ENCODE data around the gene NARS2.
A peak's percentile ranks its signal among the peaks of the same experiment; 100 is the strongest.
"Not testable (repeated sequence)": the region's sequence is repeated elsewhere in the genome, so short reads cannot be mapped to it uniquely, and the experiment has no call there.

The NARS2 gene

GRCh38 chr11:78570031-78570430 lies 4.6 kb downstream of the NARS2 start:
- Histone ChIP-seq H3K9me3 (replicated peaks in 1 of 11) (no peaks in the 10 kb centered on the region), H3K9ac (no peak overlapping the region), H3K4me3 (no peak overlapping the region), H3K4me2 (no peak overlapping the region; a peak in 1 of 22 replicates), H3K27me3 (no peaks in the 10 kb centered on the region), H3K36me3 (peaks cover 37 to 83% (median 62%) of the 10 kb centered on the region in 11 experiments), H3K4me1 (peaks cover 50 to 70% (median 59%) of the 10 kb centered on the region in 10 experiments), H3K27ac (no peak overlapping the region), H4K20me1 (no peaks in the 10 kb centered on the region)
- TF ChIP-seq Cebpa-rat (IDR thresholded peaks at IDR 0.05), result no peak

GRCh38 chr11:78567209-78567608 lies 7.5 kb downstream of the NARS2 start:
- Histone ChIP-seq H3K4me3 (peak overlapping the region in 1 of 10 experiments; percentile 3; a peak in 1 of 20 replicates), H3K36me3 (peaks cover 37 to 93% (median 65%) of the 10 kb centered on the region in 11 experiments), H3K27me3 (no peaks in the 10 kb centered on the region), H3K4me2 (peak overlapping the region; percentile 48 to 83 (median 61); a peak in 20 of 22 replicates), H4K20me1 (no peaks in the 10 kb centered on the region), H3K27ac (peak overlapping the region in 7 of 11 experiments; percentile 12 to 71 (median 40); a peak in 9 of 22 replicates), H3K9ac (0 out of 22 replicates have a peak overlapping the region, but pooled peaks of 3 of the 11 experiments have one; percentile 4 to 24 (median 16)), H3K9me3 (replicated peaks in 1 of 11) (no peaks in the 10 kb centered on the region), H3K4me1 (peaks cover 59 to 84% (median 68%) of the 10 kb centered on the region in 10 experiments)
- no peak for TF ChIP-seq Cebpa-rat (IDR thresholded peaks at IDR 0.05)

DNA sequence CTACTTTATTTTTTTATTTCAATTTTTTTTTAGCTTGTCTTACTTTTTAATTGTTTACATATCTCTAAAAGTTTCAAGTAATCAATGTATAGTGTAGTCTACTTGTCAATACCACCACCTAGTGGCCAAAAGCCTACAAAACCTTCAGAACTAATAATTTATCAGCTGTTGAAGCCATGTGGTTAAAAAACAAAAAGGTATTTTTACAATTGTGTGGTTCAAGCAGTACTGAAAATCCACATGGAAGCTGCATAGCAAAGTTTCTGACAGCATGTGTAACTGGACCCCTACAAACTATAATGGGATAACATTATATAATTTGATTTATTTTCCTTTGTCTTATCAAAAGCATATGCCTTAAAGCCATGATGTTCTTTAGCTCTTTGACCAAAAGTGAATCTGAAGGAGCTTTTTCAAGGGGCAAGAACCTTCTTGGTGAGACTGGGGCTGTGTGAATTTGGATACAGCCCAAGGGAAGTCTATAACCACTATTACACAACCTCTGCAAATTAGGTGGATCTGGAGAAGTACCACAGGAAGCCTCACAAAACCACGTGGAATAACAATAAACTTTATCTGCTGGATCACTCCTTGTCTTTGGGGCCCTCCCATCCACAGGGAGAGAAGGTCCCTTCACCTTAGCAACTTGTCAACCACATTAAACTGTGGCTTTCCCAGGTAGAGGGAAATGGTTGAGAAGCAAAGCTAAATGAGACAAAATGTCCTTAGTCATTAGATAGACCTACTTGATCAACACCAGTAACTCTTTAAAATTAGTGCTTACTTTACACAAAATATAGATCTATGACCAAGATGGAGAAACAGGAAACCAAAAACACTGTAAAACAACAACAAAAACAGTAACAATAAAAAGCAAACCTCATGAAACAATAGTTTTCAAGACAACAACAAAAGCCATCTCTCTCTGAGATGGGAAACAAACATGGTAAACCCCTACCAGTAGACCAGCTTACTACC lies 9.9 kb downstream of the NARS2 start:
- Histone ChIP-seq H4K20me1 (no peaks in the 10 kb centered on the region), H3K36me3 (peaks cover 19 to 76% (median 44%) of the 10 kb centered on the region in 11 experiments; a peak in 21 of 22 replicates), H3K4me1 (peaks cover 74 to 87% (median 81%) of the 10 kb centered on the region in 10 experiments), H3K4me2 (peak overlapping the region; percentile 51 to 90 (median 80)), H3K9me3 (replicated peaks in 1 of 11) (no peaks in the 10 kb centered on the region), H3K9ac (peak overlapping the region; percentile 31 to 74 (median 65); a peak in 21 of 22 replicates), H3K27ac (peak overlapping the region in 10 of 11 experiments; percentile 54 to 80 (median 70); a peak in 20 of 22 replicates), H3K27me3 (no peaks in the 10 kb centered on the region), H3K4me3 (peak overlapping the region in 6 of 10 experiments; percentile 12 to 39 (median 32); a peak in 8 of 20 replicates)
- peak in 6 of 11 experiments; percentile 12 to 61 (median 38); a peak in 6 of 22 replicates for TF ChIP-seq Cebpa-rat (IDR thresholded peaks at IDR 0.05)

DNA sequence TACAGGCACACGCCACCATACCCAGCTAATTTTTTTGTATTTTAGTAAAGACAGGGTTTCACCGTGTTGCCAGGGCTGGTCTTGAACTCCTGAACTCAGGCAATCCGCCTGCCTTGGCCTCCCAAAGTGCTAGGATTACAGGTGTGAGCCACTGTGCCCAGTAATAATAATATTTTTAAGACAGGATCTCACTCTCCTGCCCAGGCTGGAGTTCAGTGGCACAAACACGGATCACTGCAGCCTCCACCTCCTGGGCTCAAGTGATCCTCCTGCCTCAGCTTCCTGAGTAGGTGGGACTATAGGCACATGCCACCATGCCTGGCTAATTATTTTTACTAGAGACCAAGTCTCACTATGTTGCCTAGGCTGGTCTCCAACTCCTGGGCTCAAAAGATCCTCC lies 10.6 kb downstream of the NARS2 start:
- H3K9me3 ChIP-seq (replicated peaks in 1 of 11); H3K27me3 ChIP-seq; H4K20me1 ChIP-seq; H3K4me3 ChIP-seq: not testable (repeated sequence)
- peaks cover 81 to 94% (median 88%) of the 10 kb centered on the region in 10 experiments for H3K4me1 ChIP-seq
- H3K9ac ChIP-seq, result peak overlapping the region in 10 of 11 experiments; percentile 7 to 74 (median 64); a peak in 12 of 22 replicates
- H3K27ac ChIP-seq, result peak overlapping the region in 10 of 11 experiments; percentile 54 to 80 (median 70); a peak in 20 of 22 replicates
- H3K4me2 ChIP-seq, result peak overlapping the region in 10 of 11 experiments; percentile 46 to 90 (median 80); a peak in 19 of 22 replicates
- peaks cover 16 to 76% (median 44%) of the 10 kb centered on the region in 11 experiments; a peak in 21 of 22 replicates for H3K36me3 ChIP-seq

DNA sequence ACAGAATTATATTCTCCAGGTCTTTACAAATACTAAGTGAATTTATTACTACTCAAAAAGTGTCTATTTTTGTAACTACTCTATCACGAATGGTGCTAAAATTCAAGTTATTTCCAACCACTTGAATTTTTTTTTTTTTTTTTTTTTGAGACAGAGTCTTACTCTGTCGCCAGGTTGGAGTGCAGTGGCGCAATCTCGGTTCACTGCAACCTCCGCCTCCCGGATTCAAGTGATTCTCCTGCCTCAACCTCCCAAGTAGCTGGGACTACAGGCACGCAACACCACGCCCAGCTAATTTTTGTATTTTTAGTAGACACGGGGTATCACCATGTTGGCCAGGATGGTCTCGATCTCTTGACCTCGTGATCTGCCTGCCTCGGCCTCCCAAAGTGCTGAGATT lies 11.6 kb downstream of the NARS2 start:
- Histone ChIP-seq H3K4me2 (peak overlapping the region; percentile 32 to 93 (median 82); a peak in 19 of 22 replicates), H3K4me1 (peaks cover 79 to 93% (median 86%) of the 10 kb centered on the region in 10 experiments), H3K9ac (peak overlapping the region in 6 of 11 experiments; percentile 3 to 85 (median 16); a peak in 7 of 22 replicates), H3K27ac (peak overlapping the region in 10 of 11 experiments; percentile 77 to 99 (median 92); a peak in 20 of 22 replicates), H3K36me3 (peaks cover 11 to 76% (median 47%) of the 10 kb centered on the region in 11 experiments; a peak in 21 of 22 replicates)
- not testable (repeated sequence) for H3K27me3 ChIP-seq; H3K9me3 ChIP-seq (replicated peaks in 1 of 11); H4K20me1 ChIP-seq; H3K4me3 ChIP-seq

DNA sequence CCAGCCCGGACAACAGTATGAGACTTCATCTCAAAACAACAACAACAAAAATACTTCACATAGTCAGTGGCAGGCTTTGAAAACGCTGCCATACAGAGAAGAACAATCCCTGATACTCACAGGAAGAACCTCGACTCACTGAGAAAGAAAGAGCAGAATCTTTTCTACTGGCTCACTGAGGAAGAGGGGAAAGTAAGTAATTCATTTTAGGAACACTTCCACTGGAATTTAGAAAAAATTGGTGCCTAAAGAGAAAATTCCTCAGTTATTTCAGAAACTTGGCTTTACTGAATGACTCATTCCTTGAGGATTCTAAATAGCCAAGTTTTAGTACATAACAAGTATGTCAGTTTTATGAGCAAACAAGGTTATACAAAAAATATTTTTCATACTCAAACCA lies 12.3 kb downstream of the NARS2 start:
- Histone ChIP-seq H3K4me2 (peak overlapping the region; percentile 71 to 93 (median 82)), H3K27ac (peak overlapping the region; percentile 76 to 99 (median 90)), H4K20me1 (no peaks in the 10 kb centered on the region), H3K4me1 (peaks cover 72 to 86% (median 80%) of the 10 kb centered on the region in 10 experiments), H3K9me3 (replicated peaks in 1 of 11) (no peaks in the 10 kb centered on the region), H3K9ac (peak overlapping the region; percentile 72 to 86 (median 80)), H3K27me3 (no peaks in the 10 kb centered on the region), H3K4me3 (peak overlapping the region in 1 of 10 experiments; percentile 10; a peak in 1 of 20 replicates), H3K36me3 (peaks cover 8 to 76% (median 47%) of the 10 kb centered on the region in 11 experiments)
- no peak for TF ChIP-seq Cebpa-rat (IDR thresholded peaks at IDR 0.05)

GRCh38 chr11:78560826-78561484 lies 13.7 kb downstream of the NARS2 start:
- TF ChIP-seq Cebpa-rat (IDR thresholded peaks at IDR 0.05), result 0 out of 22 replicates have a peak, but pooled peaks of 1 of the 11 experiments have one; percentile 23
- no peaks in the 10 kb centered on the region for H3K27me3 ChIP-seq
- peak overlapping the region; percentile 6 to 48 (median 30); a peak in 13 of 20 replicates for H3K4me3 ChIP-seq
- H4K20me1 ChIP-seq, result no peaks in the 10 kb centered on the region
- H3K4me2 ChIP-seq, result peak overlapping the region; percentile 71 to 93 (median 82)
- 0 out of 22 replicates have a peak, but pooled peaks cover 0 to 4% (median 0%) of the 10 kb centered on the region in 11 experiments for H3K9me3 ChIP-seq (replicated peaks in 1 of 11)
- peaks cover 20 to 76% (median 53%) of the 10 kb centered on the region in 11 experiments for H3K36me3 ChIP-seq
- peak overlapping the region; percentile 72 to 86 (median 80) for H3K9ac ChIP-seq
- peak overlapping the region; percentile 76 to 99 (median 90) for H3K27ac ChIP-seq
- H3K4me1 ChIP-seq, result peaks cover 63 to 73% (median 69%) of the 10 kb centered on the region in 10 experiments

DNA sequence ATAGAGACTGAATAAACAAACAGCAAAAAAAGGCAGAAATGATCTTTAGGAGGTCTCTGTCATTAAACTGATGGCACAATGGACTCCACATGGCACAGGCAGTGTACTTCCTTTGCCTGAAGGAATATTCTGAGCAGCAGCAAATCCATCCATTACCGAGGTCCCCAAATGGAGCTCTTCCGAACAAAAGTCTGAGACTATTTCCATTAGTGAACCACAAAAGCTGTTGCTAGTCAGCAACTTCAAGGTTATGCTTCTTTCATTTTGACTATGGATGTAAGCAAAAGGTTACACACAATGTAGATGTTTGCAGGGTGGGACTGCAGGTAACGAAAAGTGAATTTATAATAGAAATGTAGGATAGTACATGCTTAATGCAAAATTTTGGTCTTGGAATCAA lies 14.5 kb downstream of the NARS2 start:
- TF ChIP-seq Cebpa-rat (IDR thresholded peaks at IDR 0.05), result no peak
- H4K20me1 ChIP-seq, result no peaks in the 10 kb centered on the region
- no peaks in the 10 kb centered on the region for H3K27me3 ChIP-seq
- H3K4me2 ChIP-seq, result peak overlapping the region; percentile 71 to 93 (median 82)
- peak overlapping the region in 9 of 11 experiments; percentile 72 to 86 (median 80); a peak in 18 of 22 replicates for H3K9ac ChIP-seq
- H3K9me3 ChIP-seq (replicated peaks in 1 of 11), result 0 out of 22 replicates have a peak, but pooled peaks cover 0 to 8% (median 0%) of the 10 kb centered on the region in 11 experiments
- H3K4me3 ChIP-seq, result peak overlapping the region in 8 of 10 experiments; percentile 6 to 48 (median 30); a peak in 5 of 20 replicates
- H3K27ac ChIP-seq, result peak overlapping the region; percentile 76 to 99 (median 90); a peak in 21 of 22 replicates
- H3K4me1 ChIP-seq, result peaks cover 56 to 66% (median 61%) of the 10 kb centered on the region in 10 experiments
- peaks cover 20 to 76% (median 53%) of the 10 kb centered on the region in 11 experiments; a peak in 21 of 22 replicates for H3K36me3 ChIP-seq

Measured in BLaER1 treated with 17β-estradiol and CSF1 and Interleukin-3, amounts not matched to agents 10 nM and 100 nM (cell line).